B cell (primary cell): ENCODE data around the gene A2ML1. TPM values are rescaled to one million over a fixed set of nuclear protein-coding genes. Genes with fewer than 3 reads are reported as not detected.
"Not testable (repeated sequence)": the region's sequence is repeated elsewhere in the genome, so short reads cannot be mapped to it uniquely, and the experiment has no call there.

Experiments used
- ATAC-seq: fragments of 200-7000 bp; cut with Tn5 transposase; one replicate; pipeline ENCODE4 v1.10.0; 2021; ENCODE audit warnings: low read depth, mild to moderate bottlenecking, moderate number of reproducible peaks, moderate library complexity
- CTCF ChIA-PET: fragments of 350-600 bp; sonication (Branson Sonifier 250); formaldehyde crosslinking; loops from one replicate; lab custom pipeline; 2021; ENCODE audit warnings: antibody characterized with exemption, inconsistent platforms; lab: Charles Lee
- POLR2A ChIA-PET: fragments of 350-600 bp; sonication (Branson Sonifier 250); formaldehyde crosslinking; loops from one replicate; lab custom pipeline; 2021; ENCODE audit warnings: antibody characterized with exemption; lab: Charles Lee
- DNase-seq: peaks from one replicate; pipeline ENCODE4 v3.0.0; 2013
- H2AFZ ChIP-seq: 2 replicates; pipeline ENCODE4 v1.6.1; 2012; ENCODE audit warnings: mild to moderate bottlenecking, low read depth, low read length; ENCODE audit not compliant: insufficient read depth, poor library complexity, severe bottlenecking
- H3K27ac ChIP-seq, 2 donors: 1 replicate in 1 of 2; 2 replicates in 1 of 2; pipeline ENCODE4 v1.5.1; 2012 to 2013; ENCODE audit warnings: low read length in 2 of 2, mild to moderate bottlenecking in 2 of 2, moderate library complexity in 1 of 2
- H3K27me3 ChIP-seq, 4 experiments: fragments of 200-600 bp in 1 of 4; sonication (generic) in 1 of 4; replicated peaks in 1 of 4; 1 replicate in 2 of 4; 2 replicates in 2 of 4; pipeline versions ENCODE4 v1.6.1 to v1.7.0; 2013 to 2016; ENCODE audit warnings: low read length in 3 of 4, mild to moderate bottlenecking in 2 of 4, mixed read lengths in 1 of 4, moderate library complexity in 1 of 4; ENCODE audit not compliant: insufficient read depth in 4 of 4, control insufficient read depth in 3 of 4; ENCODE audit errors: control extremely low read depth in 1 of 4
- H3K36me3 ChIP-seq, 2 experiments: replicated peaks in 1 of 2; 1 replicate in 1 of 2; 2 replicates in 1 of 2; pipeline versions ENCODE4 v1.6.1 to v1.7.1; 2013; ENCODE audit warnings: low read length in 1 of 2; ENCODE audit not compliant: insufficient read depth in 2 of 2, control insufficient read depth in 1 of 2; ENCODE audit errors: control extremely low read depth in 1 of 2, extremely low read depth in 1 of 2
- H3K4me1 ChIP-seq, 2 donors: fragments of 200-600 bp in 1 of 2; sonication (generic) in 1 of 2; 1 replicate in 1 of 2; 2 replicates in 1 of 2; pipeline versions ENCODE4 v1.5.1 to v1.6.1; 2013 to 2017; ENCODE audit warnings: low read length in 2 of 2; ENCODE audit not compliant: control insufficient read depth in 2 of 2, insufficient read depth in 2 of 2
- H3K4me2 ChIP-seq: replicated peaks from 2 replicates; pipeline ENCODE3; 2012; ENCODE audit warnings: mild to moderate bottlenecking, low read depth, low read length; ENCODE audit not compliant: poor library complexity, severe bottlenecking
- H3K4me3 ChIP-seq, 5 experiments: fragments of 200-600 bp in 1 of 5; sonication (generic) in 1 of 5; 1 replicate in 3 of 5; 2 replicates in 2 of 5; pipeline versions ENCODE4 v1.5.1 to v1.7.0; 2011 to 2016; ENCODE audit warnings: low read length in 4 of 5, mild to moderate bottlenecking in 4 of 5, low read depth in 2 of 5, control low read depth in 1 of 5, moderate library complexity in 1 of 5; ENCODE audit not compliant: insufficient read depth in 1 of 5; ENCODE audit errors: control extremely low read depth in 1 of 5, extremely low read depth in 1 of 5
- H3K79me2 ChIP-seq: fragments of 200-600 bp; sonication (generic); one replicate; pipeline ENCODE4 v1.6.0; 2016; ENCODE audit warnings: low read length; ENCODE audit not compliant: control insufficient read depth, insufficient read depth
- H3K9ac ChIP-seq: fragments of 200-600 bp; sonication (generic); 2 replicates; pipeline ENCODE4 v1.6.1; 2017; ENCODE audit warnings: mild to moderate bottlenecking, low read length, moderate library complexity
- H3K9me3 ChIP-seq, 3 donors: one replicate each; pipeline versions ENCODE4 v1.6.1 to v1.7.1; 2013; ENCODE audit warnings: low read length in 2 of 3; ENCODE audit not compliant: control insufficient read depth in 2 of 3, insufficient read depth in 1 of 3; ENCODE audit errors: control extremely low read depth in 1 of 3
- H4K20me1 ChIP-seq: 2 replicates; pipeline ENCODE4 v1.6.0; 2012; ENCODE audit warnings: mild to moderate bottlenecking, low read length; ENCODE audit not compliant: insufficient read depth, control insufficient read depth, poor library complexity, severe bottlenecking
- H3K27ac Mint-ChIP-seq: one replicate; pipeline ENCODE4 v1.8.0; 2021; ENCODE audit warnings: mixed read lengths
- H3K27me3 Mint-ChIP-seq: one replicate; pipeline ENCODE4 v1.8.0; 2021; ENCODE audit warnings: mixed read lengths
- H3K4me1 Mint-ChIP-seq: one replicate; pipeline ENCODE4 v1.8.0; 2021; ENCODE audit warnings: mixed read lengths
- H3K4me3 Mint-ChIP-seq: one replicate; pipeline ENCODE4 v1.8.0; 2021; ENCODE audit warnings: mixed read lengths
- H3K9me3 Mint-ChIP-seq: one replicate; pipeline ENCODE4 v1.8.0; 2022; ENCODE audit warnings: mixed read lengths; ENCODE audit not compliant: insufficient read depth
- CTCF ChIP-seq: fragments of 200-600 bp; IDR thresholded peaks from one replicate; pipeline ENCODE4 v1.8.0; 2022; ENCODE audit warnings: antibody characterized with exemption, mild to moderate bottlenecking
- EZH2 ChIP-seq: IDR thresholded peaks from 2 replicates; pipeline ENCODE4 v1.6.1; 2012; ENCODE audit warnings: borderline replicate concordance, low read depth, mild to moderate bottlenecking, moderate library complexity, low read length; ENCODE audit not compliant: insufficient read depth, poor library complexity, severe bottlenecking
- WGBS: methylation state at CpG from one replicate; pipeline ENCODE4 v1.1.5; 2013; ENCODE audit warnings: missing lambda C conversion rate; ENCODE audit not compliant: insufficient coverage; 5-methylcytosine and 5-hydroxymethylcytosine counted together
- intact Hi-C: fragments of 100-400 bp; cut with micrococcal nuclease; formaldehyde crosslinking; loops from one replicate; pipeline ENCODE4 v1.10.0; 2022
- polyA plus RNA-seq: library from polyadenylated mRNA; depleted of rRNA; stranded (reverse); fragments of >200 nt; gene quantifications from 2 replicates; pipeline ENCODE4 v1.2.3, GENCODE V29; 2012
- total RNA-seq, 2 donors: library from RNA; stranded (reverse); fragments of 120-200 nt in 1 of 2; gene quantifications; 1 replicate in 1 of 2; 2 replicates in 1 of 2; pipeline versions ENCODE4 v1.2.3 to v1.2.4, GENCODE V29; 2013 to 2022

The A2ML1 gene
- total and polyA plus RNA-seq, 2 donors (not counting 1 experiment from before 2014, with no cell fraction given), result not detected

- Histone ChIP-seq H3K9ac (peak overlapping the region; percentile 70), H3K4me2 (peak overlapping the region; percentile 72), H2AFZ (peak overlapping the region; percentile 77), H4K20me1 (no peaks in the 10 kb centered on the region), H3K27me3 (no peaks in the 10 kb centered on the region), H3K36me3 (peaks cover 0 to 5% of the 10 kb centered on the region in 2 experiments), H3K27ac (peak overlapping the region; percentile 64 to 94), H3K4me1 (peaks cover 20 to 22% of the 10 kb centered on the region in 2 donors), H3K79me2 (peaks cover 19% of the 10 kb centered on the region), H3K4me3 (peak overlapping the region; percentile 48 to 84 (median 71)), H3K9me3 (no peaks in the 10 kb centered on the region)
- 26% methylated on average over 3 of the region's 6 CpGs for WGBS
- peak overlapping the region; percentile 95 for H3K27ac Mint-ChIP-seq
- TF ChIP-seq EZH2 (no peak), CTCF (no peak)
- no peaks in the 10 kb centered on the region for H3K27me3 Mint-ChIP-seq
- H3K9me3 Mint-ChIP-seq, result no peaks in the 10 kb centered on the region
- H3K4me1 Mint-ChIP-seq, result peaks cover 26% of the 10 kb centered on the region
- ATAC-seq (no peak), DNase-seq (peak; percentile 32)
- intact Hi-C loops, result loop anchor here (1.0 to 10.0 kb wide), 4 partner anchors 23 to 216 kb away; partner anchors contain the start of genes M6PR and RIMKLB
- POLR2A ChIA-PET, result interaction anchor here (2.3 kb wide), 1 partner anchor 36 kb away, joined by 7 read pairs; the partner anchor contains the start of gene M6PR
- CTCF ChIA-PET, result interaction anchor here (0.9 to 2.2 kb wide), 5 partner anchors 23 to 136 kb away, joined by 3 to 8 read pairs (median 4); no protein-coding TSS in a partner anchor
- peak overlapping the region; percentile 95 for H3K4me3 Mint-ChIP-seq
Observed at GRCh38 chr12:8913702-8914032, 91.2 kb downstream of the A2ML1 start.

- H3K9me3 Mint-ChIP-seq, H3K9me3 ChIP-seq, H4K20me1 ChIP-seq, H3K27me3 ChIP-seq, H3K27me3 Mint-ChIP-seq, H3K36me3 ChIP-seq: not testable (repeated sequence)
- peak; percentile 86 for DNase-seq
- intact Hi-C loops, result loop anchor here (1.0 to 10.0 kb wide), 4 partner anchors 24 to 217 kb away; partner anchors contain the start of genes M6PR and RIMKLB
- ATAC-seq, result peak; percentile 72
- Histone ChIP-seq H3K9ac (peak within 1 kb of the TSS; percentile 70), H3K4me3 (peak within 1 kb of the TSS; percentile 64 to 87 (median 75)), H3K79me2 (peaks cover 22% of the 10 kb centered on the region), H3K4me1 (peaks cover 20 to 22% of the 10 kb centered on the region in 2 donors), H3K4me2 (peak within 1 kb of the TSS; percentile 74), H2AFZ (peak within 1 kb of the TSS; percentile 82), H3K27ac (peak within 1 kb of the TSS; percentile 64 to 94)
- ChIA-PET CTCF (interaction anchor here (0.9 to 2.2 kb wide), 6 partner anchors 24 to 136 kb away, joined by 3 to 8 read pairs (median 4); no protein-coding TSS in a partner anchor), POLR2A (interaction anchor here (2.3 kb wide), 1 partner anchor 35 kb away, joined by 7 read pairs; the partner anchor contains the start of gene M6PR)
- H3K27ac Mint-ChIP-seq, result peak within 1 kb of the TSS; percentile 95
- peak within 1 kb of the TSS; percentile 95 for H3K4me3 Mint-ChIP-seq
- H3K4me1 Mint-ChIP-seq, result peaks cover 26% of the 10 kb centered on the region
- 0% methylated on average over 7 of the region's 57 CpGs for WGBS
- TF ChIP-seq CTCF, result peak; percentile 34
Observed at GRCh38 chr12:8914033-8914715, 91.8 kb downstream of the A2ML1 start, which contains the start of gene PHC1. TSS of gene PHC1 (plus strand) at chr12:8914509. CDS start at chr12:8917678, 3,169 bp downstream.
